GM12878 (cell line): Measurements from ENCODE around the gene PARD6A.

Experiments used
- EP300 ChIP-seq, 2 experiments: fragments of 150-350 bp in 1 of 2; IDR thresholded peaks; 2 replicates each; pipeline ENCODE4 v1.6.1; 2011 to 2012; ENCODE audit warnings: low read depth in 2 of 2, low read length in 2 of 2, borderline replicate concordance in 1 of 2, improper control_type of control experiment in 1 of 2, inconsistent platforms in 1 of 2; ENCODE audit not compliant: control insufficient read depth in 1 of 2
- HCFC1 ChIP-seq: fragments of 150-350 bp; IDR thresholded peaks from 2 replicates; pipeline ENCODE4 v1.6.1; 2014; ENCODE audit warnings: low read length
- MTA3 ChIP-seq: IDR thresholded peaks from 2 replicates; pipeline ENCODE4 v1.6.1; 2012; ENCODE audit warnings: low read length, inconsistent platforms, borderline replicate concordance
- RBBP5 ChIP-seq: fragments of 200-600 bp; sonication (generic); conservative IDR thresholded peaks from 2 replicates; pipeline ENCODE4 v1.6.1; 2016
- TF ChIP-seq, protein P1 (sequence below): fragments of 450-650 bp; IDR thresholded peaks from 2 replicates; pipeline ENCODE4 v1.6.1; 2018; ENCODE audit warnings: borderline replicate concordance, mild to moderate bottlenecking; ENCODE audit not compliant: partially characterized antibody

DNA sequence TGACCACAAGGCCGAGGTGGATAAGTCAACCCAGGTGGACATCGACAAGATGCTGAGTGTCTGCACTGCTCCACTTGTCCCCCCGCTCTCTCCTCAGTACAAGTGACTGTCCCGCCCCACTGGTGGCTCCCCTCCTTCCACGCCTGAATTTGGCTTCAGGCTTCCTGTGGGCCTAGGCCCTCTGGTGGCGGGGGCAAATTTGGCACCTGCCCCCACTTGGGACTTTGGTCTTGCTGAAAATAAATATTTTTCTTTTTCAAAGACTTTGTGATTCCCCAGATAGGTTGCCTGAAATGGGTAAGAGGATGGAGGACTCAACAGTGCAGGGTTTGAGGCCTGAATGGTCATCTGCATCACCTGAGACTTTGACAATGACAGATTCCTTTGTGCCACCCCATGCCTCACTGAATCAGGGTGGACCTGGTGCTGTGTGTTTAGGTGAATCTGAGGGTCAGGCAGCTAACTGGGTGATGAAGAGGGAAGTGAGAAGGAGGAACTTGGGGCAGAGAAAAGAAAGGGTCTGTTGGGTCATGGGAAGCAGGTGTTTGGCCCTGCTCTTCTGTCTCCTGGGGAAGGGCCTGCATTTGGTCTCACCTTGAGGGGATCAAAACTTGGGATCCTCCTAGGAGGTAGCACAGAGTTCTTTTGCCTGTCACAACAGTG lies 7.9 kb downstream of the PARD6A start:
- TF ChIP-seq RBBP5 (no peak), MTA3 (no peak), HCFC1 (no peak), EP300 (IDR thresholded peaks at IDR 0.05; ENCODE audit: borderline replicate concordance in 1 of 2, control insufficient read depth in 1 of 2, low read depth in 2 of 2, low read length in 2 of 2) (no peak)
- TF ChIP-seq, protein P1, sequence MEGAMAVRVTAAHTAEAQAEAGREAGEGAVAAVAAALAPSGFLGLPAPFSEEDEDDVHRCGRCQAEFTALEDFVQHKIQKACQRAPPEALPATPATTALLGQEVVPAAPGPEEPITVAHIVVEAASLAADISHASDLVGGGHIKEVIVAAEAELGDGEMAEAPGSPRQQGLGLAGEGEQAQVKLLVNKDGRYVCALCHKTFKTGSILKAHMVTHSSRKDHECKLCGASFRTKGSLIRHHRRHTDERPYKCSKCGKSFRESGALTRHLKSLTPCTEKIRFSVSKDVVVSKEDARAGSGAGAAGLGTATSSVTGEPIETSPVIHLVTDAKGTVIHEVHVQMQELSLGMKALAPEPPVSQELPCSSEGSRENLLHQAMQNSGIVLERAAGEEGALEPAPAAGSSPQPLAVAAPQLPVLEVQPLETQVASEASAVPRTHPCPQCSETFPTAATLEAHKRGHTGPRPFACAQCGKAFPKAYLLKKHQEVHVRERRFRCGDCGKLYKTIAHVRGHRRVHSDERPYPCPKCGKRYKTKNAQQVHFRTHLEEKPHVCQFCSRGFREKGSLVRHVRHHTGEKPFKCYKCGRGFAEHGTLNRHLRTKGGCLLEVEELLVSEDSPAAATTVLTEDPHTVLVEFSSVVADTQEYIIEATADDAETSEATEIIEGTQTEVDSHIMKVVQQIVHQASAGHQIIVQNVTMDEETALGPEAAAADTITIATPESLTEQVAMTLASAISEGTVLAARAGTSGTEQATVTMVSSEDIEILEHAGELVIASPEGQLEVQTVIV: no peak
